RKO (cell line): Measurements from ENCODE around the gene MISP.

Experiments used
- DNase-seq: peaks from one replicate; pipeline ENCODE4 v3.0.0-alpha.2; 2016; ENCODE audit warnings: low spot score

The MISP gene

DNA sequence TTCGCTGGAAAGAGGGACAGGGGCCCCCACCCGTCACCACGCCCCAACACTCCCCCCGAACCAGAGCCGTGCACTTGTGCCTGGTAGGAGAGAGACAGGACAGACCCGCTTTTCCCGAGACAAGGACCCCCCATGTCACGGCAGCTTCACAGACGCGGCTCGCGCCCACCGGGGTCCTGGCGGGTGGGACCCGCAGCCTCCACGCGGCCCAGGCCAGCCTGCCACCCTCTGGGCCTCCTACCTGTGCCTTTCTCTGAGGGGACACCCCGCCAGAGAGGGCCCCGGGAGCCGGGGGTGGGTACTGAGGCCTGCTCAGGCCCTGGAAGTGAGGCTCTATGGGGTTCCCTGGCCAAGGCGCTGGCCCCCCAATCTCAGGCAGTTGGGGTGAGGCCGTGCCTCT lies 4.0 kb upstream of the MISP start:
- DNase-seq: no peak

- DNase-seq: no peak
These were observed 3.3 kb upstream of the MISP start for GRCh38 chr19:747432-748273.

- DNase-seq: no peak
These were observed 2.7 kb upstream of the MISP start for GRCh38 chr19:748274-748598.

DNA sequence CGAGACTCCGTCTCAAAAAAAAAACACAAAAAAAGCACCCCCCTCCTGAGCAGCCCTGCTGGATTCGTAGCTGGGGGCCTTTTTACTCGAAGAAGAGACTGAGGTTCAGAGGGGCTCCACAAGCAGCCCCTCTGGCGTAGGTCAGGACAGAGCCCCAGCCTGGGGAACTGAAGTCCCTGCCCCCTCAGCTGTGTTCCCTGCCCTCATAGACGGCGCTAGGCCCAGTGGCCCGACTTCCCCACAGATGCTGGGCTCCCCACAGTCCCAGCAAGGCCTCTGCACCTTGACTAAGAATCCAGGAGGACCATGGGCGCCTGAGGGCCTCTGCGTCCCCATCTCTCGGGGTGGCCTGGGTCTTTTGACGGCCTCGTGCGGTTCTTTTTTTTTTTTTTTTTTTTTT lies 1.1 kb upstream of the MISP start:
- DNase-seq: no peak

GRCh38 chr19:751501-752341 lies 809 bp downstream of the MISP start:
- DNase-seq: peak; percentile 86

GRCh38 chr19:752652-753517 lies 2.0 kb downstream of the MISP start:
- peak; percentile 43 for DNase-seq

DNA sequence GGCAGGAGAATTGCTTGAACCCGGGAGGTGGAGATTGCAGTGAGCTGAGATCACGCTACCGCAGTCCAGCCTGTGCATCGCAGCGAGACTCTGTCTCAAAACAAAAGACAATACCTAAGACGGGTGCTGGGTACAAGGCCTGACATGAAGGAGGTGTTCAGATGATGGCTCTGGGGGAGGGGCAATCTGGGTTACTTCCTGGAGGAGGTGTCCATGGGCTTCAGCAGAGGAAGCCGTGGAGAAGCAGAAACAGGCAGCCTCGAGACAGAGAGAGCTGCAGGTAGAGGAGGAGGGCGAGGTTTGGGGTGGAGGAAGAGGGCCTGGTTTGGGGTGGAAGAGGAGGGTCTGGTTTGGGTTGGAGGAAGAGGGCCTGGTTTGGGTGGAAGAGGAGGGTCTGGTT lies 3.6 kb downstream of the MISP start:
- DNase-seq: no peak

DNA sequence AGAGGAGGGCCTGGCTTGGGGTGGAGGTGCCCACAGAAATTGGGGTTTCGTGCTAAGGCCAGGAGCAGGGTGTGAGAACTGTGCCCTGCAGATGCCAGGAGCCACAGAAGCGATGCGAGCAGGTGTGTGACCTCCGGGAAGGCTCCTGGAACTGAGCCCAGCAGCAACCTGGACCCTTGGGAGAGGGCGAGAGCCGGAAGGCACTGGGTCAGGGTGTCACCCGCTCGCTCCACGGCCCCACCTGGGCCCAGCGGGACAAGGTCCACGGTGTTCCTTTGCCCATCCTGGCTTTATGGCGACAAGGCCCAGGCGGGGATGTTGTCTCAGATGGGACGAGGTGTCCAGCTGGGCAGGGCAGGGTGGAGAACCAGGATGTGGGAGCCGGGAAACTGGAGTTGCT lies 4.2 kb downstream of the MISP start:
- no peak for DNase-seq

- DNase-seq: peak; percentile 76
These were observed 5.3 kb downstream of the MISP start for GRCh38 chr19:756236-756635.

DNA sequence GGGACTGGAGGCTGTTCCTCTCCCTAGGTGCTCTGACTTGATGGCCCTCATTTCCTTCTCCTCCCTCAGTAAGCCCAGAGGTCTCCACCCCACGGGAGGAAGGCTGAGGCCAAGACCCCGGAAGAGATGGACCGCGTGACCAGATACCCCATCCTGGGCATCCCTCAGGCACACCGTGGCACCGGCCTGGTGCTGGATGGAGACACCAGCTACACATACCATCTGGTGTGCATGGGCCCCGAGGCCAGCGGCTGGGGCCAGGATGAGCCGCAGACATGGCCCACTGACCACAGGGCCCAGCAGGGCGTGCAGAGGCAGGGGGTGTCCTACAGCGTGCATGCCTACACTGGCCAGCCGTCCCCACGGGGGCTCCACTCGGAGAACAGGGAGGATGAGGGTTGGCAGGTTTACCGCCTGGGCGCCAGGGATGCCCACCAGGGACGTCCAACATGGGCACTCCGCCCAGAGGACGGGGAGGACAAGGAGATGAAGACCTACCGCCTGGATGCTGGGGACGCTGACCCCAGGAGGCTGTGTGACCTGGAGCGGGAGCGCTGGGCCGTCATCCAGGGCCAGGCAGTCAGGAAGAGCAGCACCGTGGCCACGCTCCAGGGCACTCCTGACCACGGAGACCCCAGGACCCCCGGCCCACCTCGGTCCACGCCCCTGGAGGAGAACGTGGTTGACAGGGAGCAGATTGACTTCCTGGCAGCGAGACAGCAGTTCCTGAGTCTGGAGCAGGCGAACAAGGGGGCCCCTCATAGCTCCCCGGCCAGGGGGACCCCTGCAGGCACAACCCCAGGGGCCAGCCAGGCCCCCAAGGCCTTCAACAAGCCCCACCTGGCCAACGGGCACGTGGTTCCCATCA lies 6.1 kb downstream of the MISP start:
- DNase-seq: no peak

DNA sequence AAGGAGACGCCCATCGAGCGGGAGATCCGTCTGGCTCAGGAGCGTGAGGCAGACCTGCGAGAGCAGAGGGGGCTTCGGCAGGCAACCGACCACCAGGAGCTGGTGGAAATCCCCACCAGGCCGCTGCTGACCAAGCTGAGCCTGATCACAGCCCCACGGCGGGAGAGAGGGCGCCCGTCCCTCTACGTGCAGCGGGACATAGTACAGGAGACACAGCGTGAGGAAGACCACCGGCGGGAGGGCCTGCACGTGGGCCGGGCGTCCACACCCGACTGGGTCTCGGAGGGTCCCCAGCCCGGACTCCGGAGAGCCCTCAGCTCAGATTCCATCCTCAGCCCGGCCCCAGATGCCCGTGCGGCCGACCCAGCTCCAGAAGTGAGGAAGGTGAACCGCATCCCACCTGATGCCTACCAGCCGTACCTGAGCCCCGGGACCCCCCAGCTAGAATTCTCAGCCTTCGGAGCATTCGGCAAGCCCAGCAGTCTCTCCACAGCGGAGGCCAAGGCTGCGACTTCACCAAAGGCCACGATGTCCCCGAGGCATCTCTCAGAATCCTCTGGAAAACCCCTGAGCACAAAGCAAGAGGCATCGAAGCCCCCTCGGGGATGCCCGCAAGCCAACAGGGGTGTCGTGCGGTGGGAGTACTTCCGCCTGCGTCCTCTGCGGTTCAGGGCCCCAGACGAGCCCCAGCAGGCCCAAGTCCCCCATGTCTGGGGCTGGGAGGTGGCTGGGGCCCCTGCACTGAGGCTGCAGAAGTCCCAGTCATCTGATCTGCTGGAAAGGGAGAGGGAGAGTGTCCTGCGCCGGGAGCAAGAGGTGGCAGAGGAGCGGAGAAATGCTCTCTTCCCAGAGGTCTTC lies 7.1 kb downstream of the MISP start:
- DNase-seq: no peak

DNA sequence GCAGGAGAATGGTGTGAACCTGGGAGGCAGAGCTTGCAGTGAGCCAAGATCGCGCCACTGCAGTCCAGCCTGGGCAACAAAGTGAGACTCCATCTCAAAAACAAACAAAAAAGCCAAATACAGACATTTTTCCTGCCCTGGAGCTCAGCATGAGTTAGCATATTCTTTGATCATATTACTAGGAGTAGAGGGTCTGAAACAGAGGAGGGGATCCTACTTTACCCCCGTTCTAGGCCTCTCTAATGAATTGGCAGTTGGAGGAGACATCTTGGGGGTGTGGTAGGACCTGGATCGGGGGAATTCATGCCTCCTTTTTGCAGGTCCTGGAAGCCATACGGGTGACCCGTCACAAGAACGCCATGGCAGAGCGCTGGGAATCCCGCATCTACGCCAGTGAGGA lies 12.3 kb downstream of the MISP start:
- no peak for DNase-seq

- DNase-seq: no peak
These were observed 13.0 kb downstream of the MISP start for GRCh38 chr19:763869-764268.

- no peak for DNase-seq
These were observed 13.4 kb downstream of the MISP start for GRCh38 chr19:764301-764700.

GRCh38 chr19:765179-765738 lies 14.3 kb downstream of the MISP start:
- no peak for DNase-seq

GRCh38 chr19:768424-768823 lies 17.5 kb downstream of the MISP start:
- DNase-seq: no peak

DNA sequence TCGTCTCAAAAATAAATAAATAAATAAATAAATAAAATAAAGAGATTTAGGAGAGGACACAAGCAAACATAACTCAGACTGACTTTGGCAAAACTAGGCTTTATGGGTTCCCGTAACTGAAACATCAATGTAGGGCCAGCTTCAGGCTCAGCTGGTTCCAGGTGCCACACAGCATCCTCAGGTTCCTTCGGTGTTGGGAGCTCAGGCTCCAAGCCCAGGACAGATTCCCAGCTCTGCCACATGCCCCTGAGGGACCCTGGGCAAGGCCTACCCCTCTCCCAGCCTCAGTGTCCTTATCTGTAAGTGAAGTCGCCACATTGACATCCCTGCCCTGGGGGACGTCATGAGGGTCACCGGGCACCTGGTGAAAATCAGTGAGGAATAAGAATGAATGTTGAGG lies 18.7 kb downstream of the MISP start:
- DNase-seq: no peak

- DNase-seq: peak; percentile 73
These were observed 20.4 kb downstream of the MISP start for GRCh38 chr19:771332-771785.

DNA sequence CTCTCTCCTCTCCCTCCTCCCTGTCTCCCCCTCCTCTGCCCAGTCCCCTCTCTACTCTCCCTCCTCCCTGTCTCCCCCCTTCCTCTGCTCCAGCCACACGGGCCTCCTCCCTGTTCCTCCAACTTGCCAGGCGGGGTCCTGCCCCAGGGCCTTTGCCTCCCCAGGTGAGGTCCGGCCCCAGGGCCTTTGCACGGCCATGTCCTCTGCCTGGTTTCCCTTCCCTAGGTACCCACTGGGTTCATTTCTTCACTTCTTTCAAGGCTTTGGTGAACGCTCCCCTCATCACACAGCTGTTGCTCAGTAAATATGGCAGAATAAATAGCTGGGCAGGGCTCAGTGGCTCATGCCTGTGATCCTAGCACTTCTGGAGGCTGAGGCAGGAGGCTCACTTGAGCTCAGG lies 21.2 kb downstream of the MISP start:
- DNase-seq: no peak
